Measurements from ENCODE around the gene WNT3. TPM values are rescaled to one million over a fixed set of nuclear protein-coding genes. Genes with fewer than 3 reads are reported as not detected.

WNT3 gene
- total and polyA plus RNA-seq, 2 experiments from 2014 or later = 2.1 to 3.0 TPM

DNA sequence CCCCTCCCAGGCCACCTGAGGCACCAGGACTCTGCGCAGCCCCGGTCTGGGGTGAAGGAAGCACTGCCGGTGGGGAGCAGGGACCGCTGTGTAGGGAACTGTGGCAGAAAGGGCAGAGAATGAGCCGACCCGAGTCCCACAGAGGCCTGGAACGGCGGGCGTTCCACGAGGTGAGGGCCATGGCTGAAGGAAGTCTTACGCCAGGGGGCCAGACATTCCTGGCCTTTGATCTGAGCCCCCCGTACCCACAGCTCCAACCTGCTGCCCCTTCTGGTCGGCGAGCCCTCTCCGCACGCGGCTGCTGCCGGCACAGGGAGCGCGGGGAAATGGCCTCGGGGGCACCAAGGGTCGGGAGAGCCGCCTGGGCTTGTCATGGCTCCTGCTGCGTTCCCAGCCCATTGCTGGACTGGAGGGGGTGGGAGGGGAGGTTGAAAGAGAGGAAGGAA is 1.4 kb upstream of the WNT3 start:
- no peaks in the 10 kb centered on the region for H3K36me3 ChIP-seq (ENCODE audit: low read depth)
- H2AFZ ChIP-seq = no peak overlapping the region
- WGBS, 2 experiments (ENCODE audit: low coverage in 1 of 2, low lambda C conversion rate in 2 of 2, missing lambda C conversion rate in 2 of 2) = 31 to 32% methylated on average over 23 of the region's 24 CpGs
- no peak overlapping the region for H3K4me2 ChIP-seq (ENCODE audit: unreplicated experiment)
- no peaks in the 10 kb centered on the region for H3K4me1 ChIP-seq (ENCODE audit: insufficient read depth)
- no peak for DNase-seq
- H3K9me3 ChIP-seq (ENCODE audit: low read depth) = no peaks in the 10 kb centered on the region
- TF ChIP-seq EZH2phosphoT487 (IDR thresholded peaks at IDR 0.05; ENCODE audit: insufficient read depth, low read depth) (no peak), EZH2 (IDR thresholded peaks at IDR 0.05; ENCODE audit: insufficient read depth, poor library complexity, severe bottlenecking) (no peak)
- H3K27ac ChIP-seq = no peak overlapping the region
- no peak overlapping the region for H3K4me3 ChIP-seq
- H3K27me3 ChIP-seq (replicated peaks; ENCODE audit: insufficient read depth) = peaks cover 57% of the 10 kb centered on the region
- no peaks in the 10 kb centered on the region for H3F3A ChIP-seq (ENCODE audit: insufficient read depth)
- H3K9me2 ChIP-seq (ENCODE audit: insufficient read depth) = no peaks in the 10 kb centered on the region
- no peak overlapping the region for H3K9ac ChIP-seq
- H4K20me1 ChIP-seq (ENCODE audit: insufficient read depth) = no peaks in the 10 kb centered on the region
- in situ Hi-C loops (cut with MboI) = loop anchor here (10.0 kb wide), 1 partner anchor 45 kb away; no protein-coding TSS in a partner anchor
- H3K79me2 ChIP-seq (ENCODE audit: insufficient read depth) = no peaks in the 10 kb centered on the region

DNA sequence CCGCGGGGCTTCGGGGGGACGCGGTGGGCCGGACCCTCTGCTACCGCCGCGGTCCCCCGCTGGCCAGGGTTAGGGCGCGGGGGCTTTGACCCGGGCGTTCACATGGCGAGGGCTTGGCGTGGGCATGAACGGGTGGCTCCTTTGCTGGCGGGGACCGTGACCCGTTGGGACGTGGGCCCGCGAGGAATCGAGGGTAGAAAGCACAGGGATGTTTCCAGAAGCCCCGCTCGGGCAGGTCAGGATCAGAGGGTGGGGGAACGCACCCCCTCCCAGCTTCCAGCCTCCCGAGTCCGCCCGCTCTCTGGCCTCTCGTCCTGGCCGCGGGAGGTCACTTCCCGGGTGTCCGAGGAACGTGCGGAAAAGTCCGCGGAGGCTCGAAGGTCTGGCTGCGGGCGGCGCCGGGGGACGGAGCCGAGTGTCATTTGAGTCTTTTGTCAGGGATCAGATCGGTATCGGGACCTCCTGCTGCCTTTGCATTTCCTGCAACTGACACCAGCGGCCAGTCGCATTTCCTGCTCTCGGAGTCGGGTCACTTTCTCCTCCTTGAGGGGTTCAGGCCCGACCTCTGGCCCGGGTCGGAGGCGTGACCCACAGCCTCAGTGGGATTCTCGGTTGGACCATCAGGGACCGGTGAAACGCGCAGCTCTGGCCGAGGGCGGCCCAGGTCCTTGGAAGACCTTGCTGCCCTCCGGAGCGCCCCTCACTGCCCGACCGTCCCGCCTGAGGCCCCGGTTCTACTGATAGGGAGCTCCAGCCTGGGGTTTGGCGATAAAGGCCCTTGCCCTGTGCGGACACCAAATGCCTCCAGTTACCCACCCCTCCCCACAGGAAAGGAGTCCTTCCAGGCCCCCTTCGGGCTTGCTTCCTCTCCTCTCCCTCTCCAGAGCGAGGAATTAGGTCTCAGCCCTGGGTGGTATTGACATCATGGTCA is 702 bp upstream of the WNT3 start:
- WGBS, 2 experiments (ENCODE audit: low coverage in 1 of 2, low lambda C conversion rate in 2 of 2, missing lambda C conversion rate in 2 of 2) = 15 to 16% methylated on average over 62 to 69 of the region's 72 CpGs
- Histone ChIP-seq H3K4me2 (ENCODE audit: unreplicated experiment) (peak overlapping the region; percentile 79), H3K4me3 (peak overlapping the region; percentile 46), H3K9me2 (ENCODE audit: insufficient read depth) (no peaks in the 10 kb centered on the region), H3K27ac (no peak overlapping the region), H3K79me2 (ENCODE audit: insufficient read depth) (no peaks in the 10 kb centered on the region), H2AFZ (peak overlapping the region; percentile 61), H3K36me3 (ENCODE audit: low read depth) (no peaks in the 10 kb centered on the region), H3K9ac (no peak overlapping the region), H3K27me3 (replicated peaks; ENCODE audit: insufficient read depth) (peaks cover 57% of the 10 kb centered on the region), H3K4me1 (ENCODE audit: insufficient read depth) (no peaks in the 10 kb centered on the region), H4K20me1 (ENCODE audit: insufficient read depth) (no peaks in the 10 kb centered on the region), H3F3A (ENCODE audit: insufficient read depth) (no peaks in the 10 kb centered on the region), H3K9me3 (ENCODE audit: low read depth) (no peaks in the 10 kb centered on the region)
- in situ Hi-C loops (cut with MboI) = no loop called here
- TF ChIP-seq EZH2 (IDR thresholded peaks at IDR 0.05; ENCODE audit: insufficient read depth, poor library complexity, severe bottlenecking) (peak; percentile 86), EZH2phosphoT487 (IDR thresholded peaks at IDR 0.05; ENCODE audit: insufficient read depth, low read depth) (peak; percentile 76; the same call in 1 of the 2 replicates)
- peak; percentile 43 for DNase-seq

GRCh38 chr17:46817901-46818209 is 637 bp downstream of the WNT3 start:
- Histone ChIP-seq H3K27ac (no peak overlapping the region), H3K9ac (no peak overlapping the region), H2AFZ (no peak overlapping the region), H3K79me2 (ENCODE audit: insufficient read depth) (no peaks in the 10 kb centered on the region), H3K4me3 (no peak overlapping the region), H3K36me3 (ENCODE audit: low read depth) (no peaks in the 10 kb centered on the region), H3K27me3 (replicated peaks; ENCODE audit: insufficient read depth) (peaks cover 57% of the 10 kb centered on the region), H3K9me2 (ENCODE audit: insufficient read depth) (no peaks in the 10 kb centered on the region), H3K4me1 (ENCODE audit: insufficient read depth) (peaks cover 2% of the 10 kb centered on the region; the same call in 1 of the 2 replicates), H4K20me1 (ENCODE audit: insufficient read depth) (no peaks in the 10 kb centered on the region), H3K9me3 (ENCODE audit: low read depth) (no peaks in the 10 kb centered on the region), H3K4me2 (ENCODE audit: unreplicated experiment) (no peak overlapping the region), H3F3A (ENCODE audit: insufficient read depth) (no peaks in the 10 kb centered on the region)
- TF ChIP-seq EZH2phosphoT487 (IDR thresholded peaks at IDR 0.05; ENCODE audit: insufficient read depth, low read depth) (no peak; the same call in 1 of the 2 replicates), EZH2 (IDR thresholded peaks at IDR 0.05; ENCODE audit: insufficient read depth, poor library complexity, severe bottlenecking) (peak; percentile 65)
- in situ Hi-C loops (cut with MboI) = no loop called here
- WGBS, 2 experiments (ENCODE audit: low coverage in 1 of 2, low lambda C conversion rate in 2 of 2, missing lambda C conversion rate in 2 of 2) = 26 to 27% methylated on average over 5 of the region's 5 CpGs
- DNase-seq = no peak

GRCh38 chr17:46817151-46817900 is 1.2 kb downstream of the WNT3 start:
- Histone ChIP-seq H3K79me2 (ENCODE audit: insufficient read depth) (no peaks in the 10 kb centered on the region), H3K27ac (no peak overlapping the region), H3K9ac (no peak overlapping the region), H3F3A (ENCODE audit: insufficient read depth) (no peaks in the 10 kb centered on the region), H3K36me3 (ENCODE audit: low read depth) (no peaks in the 10 kb centered on the region), H3K9me2 (ENCODE audit: insufficient read depth) (no peaks in the 10 kb centered on the region), H3K27me3 (replicated peaks; ENCODE audit: insufficient read depth) (peaks cover 53% of the 10 kb centered on the region), H4K20me1 (ENCODE audit: insufficient read depth) (no peaks in the 10 kb centered on the region), H2AFZ (no peak overlapping the region), H3K4me2 (ENCODE audit: unreplicated experiment) (no peak overlapping the region), H3K4me1 (ENCODE audit: insufficient read depth) (peaks cover 8% of the 10 kb centered on the region), H3K9me3 (ENCODE audit: low read depth) (no peaks in the 10 kb centered on the region), H3K4me3 (no peak overlapping the region)
- in situ Hi-C loops (cut with MboI) = no loop called here
- no peak for DNase-seq
- no peak for TF ChIP-seq EZH2phosphoT487 (IDR thresholded peaks at IDR 0.05; ENCODE audit: insufficient read depth, low read depth)
- TF ChIP-seq EZH2 (IDR thresholded peaks at IDR 0.05; ENCODE audit: insufficient read depth, poor library complexity, severe bottlenecking) = peak; percentile 95
- 17 to 18% methylated on average over 22 of the region's 22 CpGs for WGBS, 2 experiments (ENCODE audit: low coverage in 1 of 2, low lambda C conversion rate in 2 of 2, missing lambda C conversion rate in 2 of 2)
